Activated CD8-positive, alpha-beta memory T cell treated with anti-CD3 and anti-CD28 coated beads for 24 hours (primary cell): ENCODE results near the gene PDZRN4.
"Not testable (repeated sequence)": the region's sequence is repeated elsewhere in the genome, so short reads cannot be mapped to it uniquely, and the experiment has no call there.

Experiments used
- DNase-seq: peaks from one replicate; pipeline ENCODE4 v3.0.0-alpha.2; 2020

Gene PDZRN4

GRCh38 chr12:41287500-41288141 is 99.5 kb downstream of the PDZRN4 start:
- no peak for DNase-seq

- DNase-seq: no peak
These were observed 100.2 kb downstream of the PDZRN4 start for GRCh38 chr12:41288142-41288811.

- no peak for DNase-seq
These were observed 101.4 kb downstream of the PDZRN4 start for GRCh38 chr12:41289501-41289900.

- DNase-seq: no peak
These were observed 104.9 kb downstream of the PDZRN4 start for GRCh38 chr12:41293011-41293410.

- no peak for DNase-seq
These were observed 105.3 kb downstream of the PDZRN4 start for GRCh38 chr12:41293461-41293860.

GRCh38 chr12:41302979-41303403 is 114.9 kb downstream of the PDZRN4 start:
- DNase-seq: no peak

- no peak for DNase-seq
These were observed 116.4 kb downstream of the PDZRN4 start for GRCh38 chr12:41304526-41304925.

- DNase-seq: no peak
These were observed 122.2 kb downstream of the PDZRN4 start for GRCh38 chr12:41310367-41310766.

- DNase-seq: no peak
These were observed 123.8 kb downstream of the PDZRN4 start for GRCh38 chr12:41311883-41312282.

- DNase-seq: not testable (repeated sequence)
These were observed 124.3 kb downstream of the PDZRN4 start for GRCh38 chr12:41312451-41312850.

- DNase-seq: no peak
These were observed 137.2 kb downstream of the PDZRN4 start for GRCh38 chr12:41325336-41325735.

GRCh38 chr12:41327096-41327895 is 139.2 kb downstream of the PDZRN4 start:
- DNase-seq: no peak

- DNase-seq: no peak
These were observed 145.9 kb downstream of the PDZRN4 start for GRCh38 chr12:41333974-41334373.

- DNase-seq: no peak
These were observed 146.3 kb downstream of the PDZRN4 start for GRCh38 chr12:41334390-41334789.

GRCh38 chr12:41336041-41336549 is 148.0 kb downstream of the PDZRN4 start:
- no peak for DNase-seq

GRCh38 chr12:41339784-41340183 is 151.7 kb downstream of the PDZRN4 start:
- DNase-seq: no peak

- DNase-seq: no peak
These were observed 156.8 kb downstream of the PDZRN4 start for GRCh38 chr12:41344776-41345470.

- no peak for DNase-seq
These were observed 160.1 kb downstream of the PDZRN4 start for GRCh38 chr12:41348198-41348597.

- no peak for DNase-seq
These were observed 168.1 kb downstream of the PDZRN4 start for GRCh38 chr12:41356181-41356580.

- no peak for DNase-seq
These were observed 173.6 kb downstream of the PDZRN4 start for GRCh38 chr12:41361738-41362137.

GRCh38 chr12:41362510-41362909 is 174.4 kb downstream of the PDZRN4 start:
- no peak for DNase-seq

- DNase-seq: no peak
These were observed 174.8 kb downstream of the PDZRN4 start for GRCh38 chr12:41362931-41363330.

- DNase-seq: no peak
These were observed 176.1 kb downstream of the PDZRN4 start for GRCh38 chr12:41364211-41364610.
